Thyroid gland (tissue), 4 donors: ENCODE measurements around the gene MAGI1.

Experiments used
- CTCF ChIP-seq, 6 experiments: fragments of 200-600 bp in 3 of 6; fragments of 450-650 bp in 3 of 6; sonication (generic) in 3 of 6; IDR thresholded peaks; one replicate each; pipeline ENCODE4 v1.5.1; 2016 to 2019; ENCODE audit warnings: antibody characterized with exemption in 6 of 6, mild to moderate bottlenecking in 2 of 6, inconsistent platforms in 1 of 6, moderate library complexity in 1 of 6
- POLR2A ChIP-seq, 2 donors: fragments of 450-650 bp; IDR thresholded peaks; one replicate each; pipeline ENCODE4 v1.6.1; 2017; ENCODE audit warnings: antibody characterized with exemption in 2 of 2, mild to moderate bottlenecking in 2 of 2, moderate library complexity in 1 of 2

DNA sequence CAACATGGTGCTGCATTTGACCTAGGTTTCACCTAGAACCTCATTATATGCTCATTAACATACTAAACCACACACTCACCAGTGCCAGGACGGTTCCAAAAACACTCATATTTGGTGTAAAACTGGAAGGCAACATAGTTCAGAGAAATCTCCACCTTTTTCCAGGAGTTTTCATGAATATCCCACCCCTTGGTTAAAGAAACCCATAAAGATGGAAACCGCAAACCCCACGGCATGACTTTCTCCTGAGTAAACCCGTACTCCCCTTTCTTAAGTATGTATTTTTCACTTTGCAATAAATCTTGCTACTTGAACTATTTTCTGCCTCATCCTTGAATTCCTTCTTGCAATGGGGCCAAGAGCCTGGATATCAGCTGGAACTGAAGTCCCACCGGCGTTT lies 379.3 kb downstream of the MAGI1 start:
- no peak for TF ChIP-seq POLR2A (IDR thresholded peaks at IDR 0.05)
- no peak for TF ChIP-seq CTCF (IDR thresholded peaks at IDR 0.05)
